SK-N-MC (cell line): ENCODE results near the gene WDTC1.

Experiments used
- DNase-seq: peaks from one replicate; pipeline ENCODE4 v3.0.0-alpha.2; 2011; ENCODE audit warnings: low read depth, low spot score
- H3K27ac ChIP-seq: fragments of 200-600 bp; sonication (generic); 2 replicates; pipeline ENCODE4 v1.5.1; 2016; ENCODE audit warnings: mixed run types
- H3K36me3 ChIP-seq: fragments of 200-600 bp; sonication (generic); 2 replicates; pipeline ENCODE4 v1.6.1; 2017; ENCODE audit warnings: antibody characterized with exemption, low read length, mixed read lengths; ENCODE audit not compliant: insufficient read depth
- H3K4me3 ChIP-seq: fragments of 200-600 bp; sonication (generic); 2 replicates; pipeline ENCODE4 v1.5.1; 2016
- H3K9ac ChIP-seq: fragments of 200-600 bp; sonication (generic); 2 replicates; pipeline ENCODE4 v1.8.0; 2017; ENCODE audit warnings: mixed run types, mixed read lengths; ENCODE audit not compliant: insufficient read length
- H3K9me3 ChIP-seq: fragments of 200-600 bp; sonication (generic); 2 replicates; pipeline ENCODE4 v1.6.1; 2017; ENCODE audit warnings: low read depth, mild to moderate bottlenecking, antibody characterized with exemption, low read length, moderate library complexity, mixed read lengths
- EZH2 ChIP-seq: fragments of 200-600 bp; sonication (generic); IDR thresholded peaks from one replicate; pipeline ENCODE4 v1.6.1; 2017; ENCODE audit warnings: antibody characterized with exemption
- FOXP2 ChIP-seq: optimal IDR thresholded peaks from 2 replicates; pipeline ENCODE3; 2011; ENCODE audit warnings: mild to moderate bottlenecking, moderate library complexity; ENCODE audit not compliant: insufficient read depth; ENCODE audit errors: extremely low read length, control extremely low read depth
- POLR2AphosphoS5 ChIP-seq: IDR thresholded peaks from 2 replicates; pipeline ENCODE4 v1.6.1; 2012; ENCODE audit warnings: mild to moderate bottlenecking, low read depth, low read length, borderline replicate concordance

Gene WDTC1

DNA sequence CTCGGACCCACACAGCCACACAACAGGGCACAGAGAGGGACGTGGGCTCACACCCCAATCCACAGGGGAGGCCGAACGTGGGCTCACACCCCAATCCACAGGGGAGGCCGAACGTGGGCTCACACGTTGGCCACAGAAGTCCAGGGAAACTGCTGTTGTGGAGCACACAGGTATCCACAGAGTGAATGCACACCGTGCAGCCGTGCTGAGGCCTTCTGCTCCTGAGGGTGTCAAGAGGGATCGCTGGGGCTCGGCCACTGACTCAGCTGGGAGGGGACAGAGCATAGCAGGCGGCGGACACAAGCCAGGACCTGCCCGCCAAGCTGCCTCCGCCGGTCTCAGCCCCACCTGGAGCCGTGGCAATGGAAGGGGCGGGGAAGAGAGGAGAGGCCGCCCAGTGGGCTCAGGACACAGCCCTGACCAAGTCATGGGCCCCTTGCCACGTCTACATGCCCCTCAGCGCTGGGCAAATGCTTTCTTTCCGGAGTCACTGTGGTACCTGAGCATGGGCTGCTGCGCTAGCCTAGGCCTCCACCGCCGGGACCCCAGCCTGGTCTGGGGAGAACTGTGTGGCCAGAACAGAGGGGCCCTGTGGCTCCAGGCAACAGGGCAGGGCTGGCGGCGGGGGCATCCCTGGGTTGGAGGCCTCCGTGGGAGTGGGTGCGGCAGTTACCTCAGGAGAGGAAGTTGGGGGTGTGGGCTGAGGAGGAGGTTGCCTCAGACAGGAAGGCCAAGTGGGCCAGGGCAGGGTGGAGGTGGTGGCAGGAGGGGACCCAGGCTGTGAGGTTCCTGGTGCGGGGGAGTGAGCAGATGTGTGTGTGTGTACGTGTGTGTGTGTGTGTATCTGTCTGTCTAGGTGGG is 108.6 kb downstream of the WDTC1 start:
- no peak for DNase-seq
- TF ChIP-seq EZH2 (no peak), FOXP2 (no peak), POLR2AphosphoS5 (no peak)
- no peaks in the 10 kb centered on the region for H3K36me3 ChIP-seq
- no peak overlapping the region for H3K27ac ChIP-seq
- H3K4me3 ChIP-seq, result no peak overlapping the region
- no peaks in the 10 kb centered on the region for H3K9me3 ChIP-seq
- no peak overlapping the region for H3K9ac ChIP-seq

DNA sequence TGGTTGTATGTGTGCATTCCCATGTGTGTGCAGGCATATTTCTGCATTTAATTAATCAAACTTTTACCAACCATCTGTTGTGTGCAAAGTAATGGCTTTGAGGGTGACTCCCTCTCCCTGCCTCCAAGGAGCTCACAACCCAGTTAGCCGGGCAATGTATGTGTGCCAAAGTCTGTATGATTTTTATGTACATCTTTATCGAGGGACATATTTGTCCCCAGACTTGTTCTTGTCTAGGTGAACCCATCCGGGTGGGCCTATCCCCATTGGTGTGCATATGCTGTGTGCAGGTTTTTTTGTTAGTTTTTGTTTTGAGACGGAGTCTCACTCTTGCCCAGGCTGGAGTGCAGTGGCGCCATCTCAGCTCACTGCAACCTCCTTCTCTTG is 109.2 kb downstream of the WDTC1 start:
- H3K36me3 ChIP-seq, result no peaks in the 10 kb centered on the region

DNA sequence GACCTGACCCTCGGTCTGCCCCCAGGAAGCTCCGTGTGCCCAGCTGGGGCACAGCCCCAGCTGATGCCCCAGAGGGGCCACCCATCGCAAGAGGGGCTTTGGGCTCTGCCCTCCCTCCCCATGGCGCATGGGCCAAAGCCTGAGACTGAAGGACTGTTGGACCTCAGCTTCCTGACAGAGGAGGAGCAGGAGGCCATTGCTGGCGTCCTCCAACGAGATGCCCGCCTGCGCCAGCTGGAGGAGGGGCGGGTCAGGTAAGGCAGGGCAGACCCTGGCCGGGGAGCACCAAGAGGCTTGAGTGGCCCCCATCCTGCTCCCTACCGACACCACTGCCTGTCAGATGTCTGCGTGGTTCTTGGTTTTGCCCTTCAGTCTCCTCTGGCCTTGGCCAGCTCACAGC is 110.8 kb downstream of the WDTC1 start:
- no peak overlapping the region for H3K27ac ChIP-seq
- DNase-seq, result no peak
- no peaks in the 10 kb centered on the region for H3K36me3 ChIP-seq
- no peaks in the 10 kb centered on the region for H3K9me3 ChIP-seq
- H3K9ac ChIP-seq, result no peak overlapping the region
- no peak overlapping the region for H3K4me3 ChIP-seq
- TF ChIP-seq EZH2 (no peak), POLR2AphosphoS5 (no peak), FOXP2 (no peak)

More for the DNA sequence above, 109.2 kb downstream of the WDTC1 start:
- H3K9me3 ChIP-seq, result no peaks in the 10 kb centered on the region
- H3K9ac ChIP-seq, result no peak overlapping the region
- no peak overlapping the region for H3K27ac ChIP-seq
- no peak overlapping the region for H3K4me3 ChIP-seq
- no peak for DNase-seq
- TF ChIP-seq FOXP2, result no peak
- no peak for TF ChIP-seq POLR2AphosphoS5
- no peak for TF ChIP-seq EZH2

DNA sequence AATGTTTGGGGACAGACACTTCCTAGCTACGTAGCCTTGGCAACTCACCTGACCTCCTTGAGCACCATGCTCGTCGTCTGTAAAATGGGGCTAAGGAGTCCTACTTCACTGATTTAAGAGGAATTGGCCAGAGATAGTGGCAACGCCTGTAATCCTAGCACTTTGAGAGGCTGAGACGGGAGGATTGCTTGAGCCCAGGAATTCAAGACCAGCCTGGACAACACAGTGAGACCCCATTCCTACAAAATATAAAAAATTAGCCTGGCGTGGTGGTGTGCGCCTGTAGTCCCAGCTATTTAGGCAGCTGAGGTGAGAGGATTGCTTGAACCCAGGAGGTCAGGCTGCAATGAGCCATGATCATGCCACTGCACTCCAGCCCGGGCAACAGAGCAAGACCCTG is 111.9 kb downstream of the WDTC1 start:
- no peak overlapping the region for H3K27ac ChIP-seq
- DNase-seq, result no peak
- no peak overlapping the region for H3K9ac ChIP-seq
- no peak overlapping the region for H3K4me3 ChIP-seq
- TF ChIP-seq POLR2AphosphoS5 (no peak), FOXP2 (no peak), EZH2 (no peak)
- no peaks in the 10 kb centered on the region for H3K9me3 ChIP-seq
- no peaks in the 10 kb centered on the region for H3K36me3 ChIP-seq

DNA sequence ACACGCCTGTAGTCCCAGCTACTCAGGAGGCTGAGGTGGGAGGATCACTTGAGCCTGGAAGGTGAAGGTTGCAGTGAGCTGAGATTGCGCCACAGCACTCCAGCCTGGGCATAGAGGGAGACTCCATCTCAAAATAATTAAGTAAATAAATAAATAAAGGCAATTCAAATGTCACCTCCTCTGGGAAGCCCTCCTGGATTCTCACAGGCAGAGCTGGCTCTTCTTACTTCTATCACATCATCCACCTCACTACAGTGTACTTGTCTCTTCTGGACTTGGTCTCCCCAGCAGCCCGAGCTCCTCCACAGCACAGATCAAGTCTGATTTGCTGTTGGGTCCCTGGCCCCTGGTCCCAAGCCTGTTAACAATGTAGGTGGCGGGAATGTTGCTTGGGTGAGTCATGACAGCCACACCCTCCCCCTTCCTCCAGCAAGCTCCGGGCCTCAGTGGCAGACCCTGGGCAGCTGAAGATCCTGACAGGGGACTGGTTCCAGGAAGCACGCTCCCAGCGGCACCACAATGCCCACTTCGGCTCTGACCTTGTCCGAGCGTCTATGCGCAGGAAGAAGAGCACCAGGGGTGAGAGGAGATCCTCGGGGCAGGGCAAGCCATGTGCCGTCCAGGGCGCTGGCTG is 112.7 kb downstream of the WDTC1 start:
- Histone ChIP-seq H3K9me3 (no peaks in the 10 kb centered on the region), H3K9ac (no peak overlapping the region), H3K36me3 (no peaks in the 10 kb centered on the region), H3K4me3 (no peak overlapping the region), H3K27ac (no peak overlapping the region)
- no peak for TF ChIP-seq POLR2AphosphoS5
- no peak for TF ChIP-seq EZH2
- TF ChIP-seq FOXP2, result no peak
- DNase-seq, result no peak

DNA sequence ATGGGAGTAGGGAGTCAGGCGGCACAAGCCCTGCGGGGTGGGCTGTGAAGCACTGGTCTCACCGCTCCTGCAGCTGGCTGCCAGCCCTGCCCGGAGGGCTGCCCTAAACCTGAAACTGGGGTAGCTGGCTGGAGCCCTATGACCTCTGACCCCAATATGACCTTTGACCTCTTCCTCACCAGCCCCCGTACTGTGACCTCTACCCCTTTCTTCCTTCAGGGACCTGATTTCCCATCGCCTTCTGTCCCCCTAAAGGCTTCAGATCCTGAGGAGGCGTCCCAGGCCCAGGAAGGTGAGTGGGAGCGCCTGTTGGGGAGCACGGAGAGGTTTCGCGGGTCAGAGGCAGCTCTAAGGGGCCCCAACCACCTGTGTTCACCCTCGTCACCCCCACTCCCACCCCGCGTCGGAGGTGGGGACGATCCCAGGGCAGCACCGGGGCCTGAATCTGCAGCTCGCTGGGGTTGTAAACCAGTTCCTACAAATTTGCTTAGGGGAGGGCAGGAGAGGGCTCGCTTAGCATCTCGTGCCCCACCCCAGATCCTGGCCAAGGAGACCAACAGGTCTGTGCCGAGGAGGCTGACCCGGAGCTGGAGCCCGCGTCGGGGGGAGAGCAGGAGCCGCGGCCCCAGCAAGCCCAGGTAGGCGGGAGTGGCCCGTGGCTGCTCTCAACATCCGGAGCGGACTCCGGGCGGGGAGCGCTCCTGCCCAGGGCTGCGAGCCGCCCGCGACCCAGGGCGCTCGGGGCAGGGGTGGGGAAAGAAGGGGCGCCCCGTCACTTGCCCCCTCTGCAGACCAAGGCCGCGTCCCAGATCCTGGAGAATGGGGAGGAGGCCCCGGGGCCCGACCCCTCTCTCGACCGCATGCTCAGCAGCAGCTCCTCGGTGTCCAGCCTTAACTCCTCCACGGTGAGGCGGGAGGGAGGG is 114.7 kb downstream of the WDTC1 start:
- TF ChIP-seq POLR2AphosphoS5 (no peak; the same call in 1 of the 2 replicates), EZH2 (no peak), FOXP2 (no peak)
- Histone ChIP-seq H3K4me3 (no peak overlapping the region), H3K36me3 (no peaks in the 10 kb centered on the region), H3K9ac (no peak overlapping the region), H3K27ac (no peak overlapping the region), H3K9me3 (no peaks in the 10 kb centered on the region)
- no peak for DNase-seq

DNA sequence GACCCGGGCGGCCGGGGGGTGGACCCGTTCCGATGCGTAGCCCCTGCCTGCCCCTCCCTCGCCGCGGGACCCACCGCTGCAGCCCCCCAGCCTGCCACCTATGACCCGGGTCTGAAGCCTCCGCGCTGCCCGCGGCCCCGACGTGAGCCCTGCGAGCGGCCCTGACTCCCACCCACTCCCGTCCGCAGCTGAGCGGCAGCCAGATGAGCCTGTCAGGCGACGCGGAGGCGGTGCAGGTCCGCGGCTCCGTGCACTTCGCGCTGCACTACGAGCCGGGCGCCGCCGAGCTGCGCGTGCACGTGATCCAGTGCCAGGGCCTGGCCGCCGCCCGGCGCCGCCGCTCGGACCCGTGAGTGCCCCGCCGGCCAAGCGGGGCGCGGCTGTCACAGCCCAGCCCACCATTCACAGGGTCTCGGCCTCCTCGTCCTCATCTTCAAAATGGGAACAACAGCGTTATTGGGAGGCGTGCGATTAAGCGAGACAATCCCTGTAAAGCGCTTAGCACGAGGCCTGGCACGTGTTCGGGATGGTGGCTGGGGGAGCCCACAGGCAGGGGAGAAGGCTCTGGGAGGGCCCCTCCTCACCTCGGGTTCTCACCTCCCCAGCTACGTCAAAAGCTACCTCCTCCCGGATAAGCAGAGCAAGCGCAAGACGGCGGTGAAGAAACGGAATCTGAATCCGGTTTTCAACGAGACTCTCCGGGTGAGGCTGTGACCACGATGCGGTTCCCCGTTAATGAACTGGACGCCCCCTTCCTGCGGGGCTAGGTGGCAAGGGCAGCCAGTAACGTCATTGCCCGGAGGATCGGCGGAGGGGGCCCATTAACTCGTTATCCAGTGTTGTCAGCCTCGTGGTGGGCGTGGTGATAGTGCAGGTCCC is 115.6 kb downstream of the WDTC1 start:
- no peak overlapping the region for H3K9ac ChIP-seq
- no peak overlapping the region for H3K27ac ChIP-seq
- no peak for TF ChIP-seq EZH2
- TF ChIP-seq FOXP2, result no peak
- no peak for TF ChIP-seq POLR2AphosphoS5
- H3K4me3 ChIP-seq, result no peak overlapping the region
- no peak for DNase-seq
- H3K36me3 ChIP-seq, result no peaks in the 10 kb centered on the region
- no peaks in the 10 kb centered on the region for H3K9me3 ChIP-seq
